HepG2 (cell line): ENCODE results near the gene THOC5. TPM values are rescaled to one million over a fixed set of nuclear protein-coding genes. Genes with fewer than 3 reads are reported as not detected.

Source experiments
- ATAC-seq: fragments of 200-7000 bp; cut with Tn5 transposase; 3 replicates; pipeline ENCODE4 v1.9.1; 2020; ENCODE audit warnings: mild to moderate bottlenecking, moderate library complexity
- BruUV-seq: library from RNA; stranded (reverse); fragments of 400-500 nt; replicated peaks from 2 replicates; lab custom pipeline; 2021; lab: Mats Ljungman, UMichigan
- CTCF ChIA-PET: fragments of 300-600 bp; formaldehyde crosslinking; extraction: SDS; loops from one replicate; lab custom pipeline; 2021; ENCODE audit warnings: low total read pairs, inconsistent platforms, low intra/inter-chr PET ratio; lab: Yijun Ruan, JAX
- POLR2A ChIA-PET: fragments of 350-600 bp; sonication (Branson Sonifier 250); formaldehyde crosslinking; loops from one replicate; lab custom pipeline; 2020; ENCODE audit warnings: antibody characterized with exemption, inconsistent platforms; lab: Yijun Ruan, JAX
- DNase-seq: peaks from one replicate; pipeline ENCODE4 v3.0.0-alpha.2; 2015; ENCODE audit warnings: low spot score
- FAIRE-seq: peaks from 3 replicates; lab custom pipeline; 2011; peaks lifted over from hg19 to GRCh38; lab: Jason Lieb, UNC
- H2AFZ ChIP-seq: one replicate; pipeline ENCODE4 v1.6.1; 2011; ENCODE audit warnings: low read length, inconsistent platforms
- H3K27ac ChIP-seq: fragments of 300-600 bp; 3 replicates; pipeline ENCODE4 v1.8.0; 2011; ENCODE audit warnings: mixed run types, mild to moderate bottlenecking, mixed read lengths, low read length, inconsistent platforms; ENCODE audit not compliant: insufficient read depth; ENCODE audit errors: extremely low read length
- H3K27me3 ChIP-seq, 2 experiments: fragments of 200-600 bp in 1 of 2; 2 replicates in 1 of 2; 3 replicates in 1 of 2; pipeline versions ENCODE4 v1.6.0 to v1.8.0; 2011; ENCODE audit warnings: low read length in 2 of 2, mild to moderate bottlenecking in 2 of 2, moderate library complexity in 2 of 2, inconsistent platforms in 1 of 2; ENCODE audit not compliant: insufficient read depth in 2 of 2, control insufficient read depth in 1 of 2
- H3K36me3 ChIP-seq, 2 experiments: fragments of 200-600 bp in 1 of 2; replicated peaks in 1 of 2; 2 replicates in 1 of 2; 3 replicates in 1 of 2; pipeline versions ENCODE4 v1.5.1 to v1.8.0; 2011; ENCODE audit warnings: low read length in 2 of 2, inconsistent platforms in 1 of 2; ENCODE audit not compliant: insufficient read depth in 2 of 2, control insufficient read depth in 1 of 2
- H3K4me1 ChIP-seq: 2 replicates; pipeline ENCODE4 v1.5.1; 2012; ENCODE audit warnings: low read length, inconsistent platforms; ENCODE audit not compliant: insufficient read depth
- H3K4me2 ChIP-seq: 2 replicates; pipeline ENCODE4 v1.6.0; 2011; ENCODE audit warnings: low read depth, low read length, inconsistent platforms
- H3K4me3 ChIP-seq, 3 experiments: fragments of 200-600 bp in 1 of 3; sonication (generic), shearing (Covaris generic) in 1 of 3; replicated peaks in 1 of 3; 2 replicates each; pipeline ENCODE4 v1.5.1; 2011 to 2016; ENCODE audit warnings: low read length in 3 of 3, inconsistent platforms in 2 of 3, low read depth in 2 of 3, mild to moderate bottlenecking in 2 of 3, control low read depth in 1 of 3, mixed read lengths in 1 of 3; ENCODE audit not compliant: insufficient read depth in 1 of 3
- H3K79me2 ChIP-seq: one replicate; pipeline ENCODE4 v1.6.1; 2011; ENCODE audit warnings: low read length, inconsistent platforms; ENCODE audit not compliant: insufficient read depth
- H3K9ac ChIP-seq: 2 replicates; pipeline ENCODE4 v1.6.0; 2011; ENCODE audit warnings: mild to moderate bottlenecking, low read depth, low read length, inconsistent platforms; ENCODE audit not compliant: insufficient read depth
- H3K9me3 ChIP-seq: 2 replicates; pipeline ENCODE4 v1.5.1; 2012; ENCODE audit warnings: mild to moderate bottlenecking, low read length
- H4K20me1 ChIP-seq: 2 replicates; pipeline ENCODE4 v1.6.0; 2011; ENCODE audit warnings: inconsistent platforms, mild to moderate bottlenecking, low read length, moderate library complexity; ENCODE audit not compliant: insufficient read depth
- EZH2 ChIP-seq: conservative IDR thresholded peaks from 2 replicates; pipeline ENCODE4 v1.6.1; 2012; ENCODE audit warnings: mild to moderate bottlenecking, low read depth, low read length, moderate library complexity
- MIER2 ChIP-seq: IDR thresholded peaks from 2 replicates; pipeline ENCODE4 v1.6.1; 2016; ENCODE audit warnings: missing biosample characterization, missing genetic modification reagents
- MXD1 ChIP-seq: sonication (generic); formaldehyde crosslinking; IDR thresholded peaks from 2 replicates; pipeline ENCODE4 v1.4.0; 2020; ENCODE audit warnings: mild to moderate bottlenecking, missing genetic modification reagents
- REST ChIP-seq, 2 experiments: IDR thresholded peaks; 2 replicates each; pipeline ENCODE4 v1.6.1; 2011 to 2012; ENCODE audit warnings: low read length in 2 of 2, borderline replicate concordance in 1 of 2, low read depth in 1 of 2, mild to moderate bottlenecking in 1 of 2, moderate library complexity in 1 of 2
- SRF ChIP-seq: IDR thresholded peaks from 2 replicates; pipeline ENCODE4 v1.6.1; 2011; ENCODE audit warnings: mild to moderate bottlenecking, low read depth, low read length, moderate library complexity
- SRSF1 ChIP-seq: fragments of 200-400 bp; formaldehyde crosslinking; optimal IDR thresholded peaks from 2 replicates; pipeline ENCODE3; 2017; ENCODE audit warnings: mild to moderate bottlenecking, low read depth, low read length, moderate library complexity
- TAF1 ChIP-seq: sonication (generic); formaldehyde crosslinking; IDR thresholded peaks from 2 replicates; pipeline ENCODE4 v1.4.0; 2020; ENCODE audit warnings: missing genetic modification reagents
- ZNF205 ChIP-seq: IDR thresholded peaks from 2 replicates; pipeline ENCODE4 v1.6.1; 2018; ENCODE audit warnings: missing biosample characterization, missing genetic modification reagents
- ZNF674 ChIP-seq: sonication (generic); formaldehyde crosslinking; IDR thresholded peaks from 2 replicates; pipeline ENCODE4 v1.5.0; 2020; ENCODE audit warnings: low read depth, mild to moderate bottlenecking, missing genetic modification reagents
- ZNF879 ChIP-seq: sonication (generic); formaldehyde crosslinking; IDR thresholded peaks from 2 replicates; pipeline ENCODE4 v1.8.1; 2023; ENCODE audit warnings: missing genetic modification reagents
- WGBS: methylation state at CpG from one replicate; pipeline ENCODE4 v1.1.6; 2017; ENCODE audit warnings: low lambda C conversion rate; 5-methylcytosine and 5-hydroxymethylcytosine counted together
- in situ Hi-C: cut with HindIII; loops from 2 replicates; pipeline ENCODE4 v1.10.0; 2017; ENCODE audit warnings: low pct_unique_long_range_greater_than_20kb; ENCODE audit not compliant: extremely low pct_ligation_motif_present
- intact Hi-C: fragments of 100-400 bp; cut with micrococcal nuclease; formaldehyde crosslinking; loops from one replicate; pipeline ENCODE4 v1.10.0; 2022; ENCODE audit not compliant: unreplicated experiment
- polyA plus RNA-seq, 8 experiments: library from polyadenylated mRNA; depleted of rRNA in 3 of 8; stranded (reverse) in 7 of 8; unstranded in 1 of 8; fragments of >200 nt; fragmentation: Illumina TruSeq in 4 of 8; extraction: Trizol in 4 of 8; gene quantifications; 2 replicates each; pipeline versions ENCODE4 v1.2.1 to v1.2.3, GENCODE V29; 2011 to 2016; ENCODE audit warnings: low read depth in 4 of 8, missing spikeins in 1 of 8, mixed read lengths in 1 of 8; ENCODE audit not compliant: insufficient read depth in 1 of 8
- total RNA-seq, 5 experiments: library from RNA; depleted of rRNA; stranded (reverse); fragments of >200 nt; fragmentation: Illumina TruSeq; extraction: Trizol; gene quantifications; 2 replicates each; pipeline ENCODE4 v1.2.3, GENCODE V29; 2016; ENCODE audit warnings: low read depth in 1 of 5

THOC5 gene
- total and polyA plus RNA-seq, 2 of the 13 experiments (the other 11 are each of a cell fraction or from before 2014, with no cell fraction given): 45.8 to 46.7 TPM

GRCh38 chr22:29476116-29476515 lies 77.4 kb downstream of the THOC5 start:
- DNase-seq (no peak), ATAC-seq (no peak), FAIRE-seq (no peak)
- peaks cover 11 to 55% of the 10 kb centered on the region in 2 experiments for H3K27me3 ChIP-seq
- WGBS: 26% methylated on average over 5 of the region's 6 CpGs
- intact Hi-C loops (no loop called here), in situ Hi-C loops (no loop called here)
- no peak overlapping the region for H3K9ac ChIP-seq
- H3K4me3 ChIP-seq: no peak overlapping the region
- no peak overlapping the region for H3K4me2 ChIP-seq
- no TSS peak for BruUV-seq
- no peak overlapping the region for H3K27ac ChIP-seq
- peaks cover 5% of the 10 kb centered on the region; the same call in 1 of the 2 replicates for H3K4me1 ChIP-seq
- no peak overlapping the region for H2AFZ ChIP-seq
- H3K79me2 ChIP-seq: no peaks in the 10 kb centered on the region
- ChIA-PET CTCF (no interaction called here), POLR2A (no interaction called here)
- no peaks in the 10 kb centered on the region for H3K36me3 ChIP-seq
- H4K20me1 ChIP-seq: peaks cover 7% of the 10 kb centered on the region; the same call in 1 of the 2 replicates
- no peaks in the 10 kb centered on the region for H3K9me3 ChIP-seq
- TF ChIP-seq TAF1 (CRISPR knock-in tag) (no peak), SRSF1 (no peak), MIER2 (CRISPR knock-in tag) (peak; percentile 80), REST (IDR thresholded peaks at IDR 0.05; ENCODE audit: borderline replicate concordance in 1 of 2, low read depth in 1 of 2, low read length in 2 of 2) (peak; percentile 35 to 87), ZNF879 (CRISPR knock-in tag) (no peak), EZH2 (no peak), ZNF205 (no peak), SRF (no peak), ZNF674 (CRISPR knock-in tag) (no peak), MXD1 (CRISPR knock-in tag) (no peak)
